Subcutaneous abdominal adipose tissue (tissue), 5 donors: Measurements from ENCODE around the gene PLXDC2.

Source experiments
- H3K27ac ChIP-seq: one replicate; pipeline ENCODE4 v1.7.0; 2013; ENCODE audit warnings: low read depth, mild to moderate bottlenecking, inconsistent platforms, low read length, moderate library complexity
- H3K27me3 ChIP-seq, 5 donors: one replicate each; pipeline ENCODE4 v1.7.0; 2013; ENCODE audit warnings: low read length in 5 of 5, inconsistent platforms in 1 of 5; ENCODE audit not compliant: control insufficient read depth in 5 of 5, insufficient read depth in 4 of 5
- H3K36me3 ChIP-seq, 5 donors: one replicate each; pipeline ENCODE4 v1.7.0; 2013; ENCODE audit warnings: low read length in 5 of 5; ENCODE audit not compliant: control insufficient read depth in 5 of 5, insufficient read depth in 5 of 5
- H3K4me1 ChIP-seq, 5 donors: one replicate each; pipeline ENCODE4 v1.7.0; 2013; ENCODE audit warnings: low read length in 5 of 5, mild to moderate bottlenecking in 3 of 5, moderate library complexity in 1 of 5; ENCODE audit not compliant: control insufficient read depth in 5 of 5, insufficient read depth in 5 of 5
- H3K4me3 ChIP-seq, 5 donors: one replicate each; pipeline ENCODE4 v1.7.0; 2013; ENCODE audit warnings: low read length in 5 of 5, low read depth in 1 of 5
- H3K9ac ChIP-seq, 5 donors: one replicate each; pipeline ENCODE4 v1.7.0; 2013; ENCODE audit warnings: low read length in 5 of 5, mild to moderate bottlenecking in 4 of 5, moderate library complexity in 3 of 5
- H3K9me3 ChIP-seq, 5 donors: one replicate each; pipeline ENCODE4 v1.7.0; 2013; ENCODE audit warnings: low read length in 5 of 5; ENCODE audit not compliant: control insufficient read depth in 5 of 5
- donor health status: healthy.
- donor health status: healthy.
- donor health status: healthy.
- donor health status: healthy.
- donor health status: healthy.

Gene PLXDC2

DNA sequence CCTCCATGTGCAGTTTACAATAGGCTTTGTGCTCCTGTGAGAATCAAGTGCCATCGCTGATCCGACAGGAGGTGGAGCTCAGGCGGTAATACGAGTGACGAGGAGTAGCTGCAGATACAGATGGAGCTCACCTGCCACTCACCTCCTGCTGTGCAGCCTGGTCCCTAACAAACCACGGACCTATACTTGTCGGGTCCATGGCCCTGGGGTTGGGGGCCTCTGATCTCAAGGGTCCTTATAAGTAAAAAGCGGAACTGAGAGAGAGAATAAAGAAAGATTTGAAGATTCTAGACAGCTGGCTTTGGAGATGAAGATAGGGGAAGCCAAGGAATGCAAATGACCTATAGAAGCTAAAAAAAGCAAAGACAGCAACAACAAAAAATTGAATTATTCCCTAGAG, 130.6 kb downstream of the PLXDC2 start:
- no peaks in the 10 kb centered on the region for H3K9me3 ChIP-seq
- peak overlapping the region; percentile 39 for H3K27ac ChIP-seq

DNA sequence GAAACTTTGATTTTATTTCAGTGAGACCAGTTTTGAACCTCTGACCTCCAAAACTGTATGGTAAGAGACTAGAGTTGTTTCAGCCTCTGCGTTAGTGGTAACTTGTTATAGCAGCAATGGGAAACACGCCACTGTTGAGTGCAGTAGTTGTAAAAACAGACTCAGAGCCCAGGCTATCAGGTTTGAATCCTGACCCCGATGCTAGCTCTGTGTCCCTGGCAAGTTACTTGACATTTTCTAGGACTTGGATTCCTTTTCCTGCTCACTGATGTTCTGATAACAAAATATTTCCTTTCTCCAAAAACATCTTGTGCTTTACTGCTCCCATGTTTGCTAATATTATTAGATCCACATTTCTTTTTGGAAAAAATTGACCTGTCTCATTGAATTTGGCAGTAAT, 131.0 kb downstream of the PLXDC2 start:
- no peaks in the 10 kb centered on the region for H3K27me3 ChIP-seq
- no peaks in the 10 kb centered on the region for H3K9me3 ChIP-seq
- H3K4me1 ChIP-seq: peaks cover 6 to 40% (median 28%) of the 10 kb centered on the region in 5 donors
- no peaks in the 10 kb centered on the region for H3K36me3 ChIP-seq
- H3K27ac ChIP-seq: peak overlapping the region; percentile 39
- H3K9ac ChIP-seq: no peak overlapping the region
- no peak overlapping the region for H3K4me3 ChIP-seq

More for the DNA sequence above, 130.6 kb downstream of the PLXDC2 start:
- Histone ChIP-seq H3K4me1 (peaks cover 6 to 37% (median 28%) of the 10 kb centered on the region in 5 donors), H3K27me3 (no peaks in the 10 kb centered on the region), H3K9ac (no peak overlapping the region), H3K4me3 (no peak overlapping the region), H3K36me3 (no peaks in the 10 kb centered on the region)

DNA sequence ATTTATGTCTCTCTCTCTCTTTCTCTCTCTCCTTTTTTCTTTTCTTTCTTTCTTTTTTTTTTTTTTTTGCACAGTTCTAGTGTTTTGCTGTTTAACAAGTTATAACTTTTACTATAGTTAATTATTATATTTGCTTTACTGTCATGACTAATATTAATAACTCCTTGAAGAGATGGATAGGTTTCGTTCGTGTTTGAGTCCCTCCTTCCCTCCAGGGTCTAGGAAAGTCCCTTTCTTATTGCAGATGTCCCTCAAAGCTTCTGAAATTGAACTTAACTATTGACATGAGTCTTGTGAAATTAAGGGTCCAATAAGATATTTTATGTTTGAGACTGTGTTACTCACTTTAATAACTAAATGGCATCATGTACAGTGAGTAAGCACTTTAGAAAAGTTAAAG, 131.4 kb downstream of the PLXDC2 start:
- H3K27me3 ChIP-seq: no peaks in the 10 kb centered on the region
- H3K27ac ChIP-seq: peak overlapping the region; percentile 39
- H3K4me3 ChIP-seq: no peak overlapping the region
- H3K9me3 ChIP-seq: no peaks in the 10 kb centered on the region
- H3K36me3 ChIP-seq: no peaks in the 10 kb centered on the region
- peaks cover 6 to 43% (median 28%) of the 10 kb centered on the region in 5 donors for H3K4me1 ChIP-seq
- H3K9ac ChIP-seq: no peak overlapping the region

DNA sequence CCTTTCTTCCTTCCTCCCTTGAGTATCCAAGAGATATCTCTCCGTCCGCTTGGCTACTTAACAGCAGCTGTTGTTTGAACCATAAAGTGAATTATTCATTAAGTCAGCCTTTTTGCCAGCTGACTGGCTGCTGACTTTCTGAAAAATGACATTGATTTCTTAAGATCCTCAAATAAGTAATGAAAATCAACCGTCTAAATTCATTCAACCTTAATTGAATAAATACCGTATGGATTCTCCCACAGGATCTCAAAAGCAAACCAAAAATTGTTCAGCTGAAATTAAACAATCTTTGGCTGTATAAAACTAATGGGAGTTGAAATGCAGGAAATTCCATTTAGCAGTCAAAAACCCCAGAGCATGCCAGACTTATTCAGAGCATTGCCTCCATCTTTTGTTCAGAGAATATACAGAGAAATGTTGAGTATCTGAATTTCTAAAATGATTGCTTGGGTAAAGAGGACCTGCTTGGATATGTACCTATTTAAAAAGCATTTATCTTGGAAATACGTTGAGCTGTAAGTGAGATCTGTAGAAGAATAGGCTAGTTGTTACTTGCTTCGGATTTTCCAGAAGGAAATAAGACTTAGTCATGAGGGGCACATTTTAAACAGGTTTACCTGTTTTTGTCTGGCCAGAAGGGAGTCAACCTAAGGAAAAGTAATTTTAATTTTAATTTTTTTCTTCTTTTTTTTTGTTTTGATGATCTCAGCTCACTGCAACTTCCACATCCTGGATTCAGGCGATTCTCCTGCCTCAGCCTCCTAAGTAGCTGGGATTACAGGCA, 136.2 kb downstream of the PLXDC2 start:
- Histone ChIP-seq H3K27ac (no peak overlapping the region), H3K9ac (no peak overlapping the region), H3K4me1 (peaks cover 0 to 24% (median 1%) of the 10 kb centered on the region in 5 donors), H3K9me3 (no peaks in the 10 kb centered on the region), H3K27me3 (no peaks in the 10 kb centered on the region), H3K4me3 (no peak overlapping the region), H3K36me3 (no peaks in the 10 kb centered on the region)

DNA sequence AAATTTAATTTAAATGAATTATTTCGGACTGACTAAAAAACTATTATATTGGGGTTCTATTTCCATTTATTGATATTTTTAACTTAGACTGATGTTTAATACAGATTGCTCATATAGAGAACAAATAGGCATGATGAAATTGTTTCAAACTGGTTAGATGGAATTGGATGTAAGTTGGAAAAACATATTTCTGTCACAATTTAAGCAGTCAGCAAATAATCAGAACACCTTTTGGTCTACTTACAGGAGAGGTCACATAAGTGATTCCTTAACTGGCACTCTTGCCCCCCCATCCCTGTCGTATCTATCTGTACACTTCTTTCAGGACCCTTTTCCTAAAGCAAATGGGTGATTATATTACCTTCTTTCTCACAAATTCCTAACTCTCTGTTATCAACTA, 138.4 kb downstream of the PLXDC2 start:
- Histone ChIP-seq H3K9ac (no peak overlapping the region), H3K27ac (no peak overlapping the region), H3K9me3 (no peaks in the 10 kb centered on the region), H3K4me1 (peaks cover 0 to 13% (median 0%) of the 10 kb centered on the region in 5 donors), H3K4me3 (no peak overlapping the region), H3K36me3 (no peaks in the 10 kb centered on the region), H3K27me3 (no peaks in the 10 kb centered on the region)

DNA sequence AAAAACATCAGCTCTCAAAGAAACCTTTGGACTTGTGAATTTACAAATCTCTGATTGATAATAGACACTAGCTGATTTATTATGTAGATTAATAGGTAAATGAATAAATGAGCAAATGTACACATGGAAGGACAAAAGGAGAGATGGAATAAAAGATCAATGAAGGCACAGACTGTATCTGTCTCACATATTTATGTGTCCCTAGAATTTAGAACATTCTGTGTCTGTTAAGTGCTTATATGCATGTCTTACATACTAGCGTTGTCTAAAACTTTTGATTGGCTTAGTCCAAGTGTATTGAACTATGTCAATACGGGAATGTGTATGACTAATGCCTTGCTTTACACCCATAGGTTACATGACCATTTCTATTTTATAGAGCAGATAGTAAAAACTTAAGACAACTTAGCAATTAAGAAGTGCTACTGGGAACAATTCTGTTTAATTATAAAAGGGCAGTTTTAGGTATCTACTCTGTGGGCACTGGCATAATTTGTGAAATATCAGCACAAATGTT, 140.3 kb downstream of the PLXDC2 start:
- Histone ChIP-seq H3K4me3 (no peak overlapping the region), H3K4me1 (peaks cover 0 to 19% (median 0%) of the 10 kb centered on the region in 5 donors), H3K27ac (no peak overlapping the region), H3K27me3 (no peaks in the 10 kb centered on the region), H3K9me3 (no peaks in the 10 kb centered on the region), H3K9ac (no peak overlapping the region), H3K36me3 (no peaks in the 10 kb centered on the region)

DNA sequence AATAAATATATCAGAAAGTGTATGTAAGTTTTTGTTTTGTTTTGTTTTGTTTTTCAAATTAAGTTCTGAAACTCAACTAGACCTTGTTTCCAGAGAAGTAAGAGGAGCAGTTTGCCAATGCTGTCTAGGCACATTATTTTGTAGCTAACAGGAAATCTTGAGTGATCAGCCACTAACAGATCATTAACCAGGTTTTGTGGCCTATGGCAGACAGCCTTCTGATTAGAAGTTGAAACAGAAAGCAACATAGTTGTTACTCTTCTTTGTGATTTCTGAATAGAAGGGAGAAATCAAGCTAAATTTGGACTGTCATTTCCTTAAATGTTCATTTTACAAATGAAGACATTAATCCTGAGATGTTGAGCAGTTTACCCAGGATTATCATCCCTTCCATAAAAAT, 142.6 kb downstream of the PLXDC2 start:
- H3K4me1 ChIP-seq: peaks cover 0 to 9% (median 0%) of the 10 kb centered on the region in 5 donors
- no peaks in the 10 kb centered on the region for H3K36me3 ChIP-seq
- H3K27me3 ChIP-seq: no peaks in the 10 kb centered on the region
- no peak overlapping the region for H3K27ac ChIP-seq
- H3K9me3 ChIP-seq: no peaks in the 10 kb centered on the region
- no peak overlapping the region for H3K9ac ChIP-seq
- no peak overlapping the region for H3K4me3 ChIP-seq

DNA sequence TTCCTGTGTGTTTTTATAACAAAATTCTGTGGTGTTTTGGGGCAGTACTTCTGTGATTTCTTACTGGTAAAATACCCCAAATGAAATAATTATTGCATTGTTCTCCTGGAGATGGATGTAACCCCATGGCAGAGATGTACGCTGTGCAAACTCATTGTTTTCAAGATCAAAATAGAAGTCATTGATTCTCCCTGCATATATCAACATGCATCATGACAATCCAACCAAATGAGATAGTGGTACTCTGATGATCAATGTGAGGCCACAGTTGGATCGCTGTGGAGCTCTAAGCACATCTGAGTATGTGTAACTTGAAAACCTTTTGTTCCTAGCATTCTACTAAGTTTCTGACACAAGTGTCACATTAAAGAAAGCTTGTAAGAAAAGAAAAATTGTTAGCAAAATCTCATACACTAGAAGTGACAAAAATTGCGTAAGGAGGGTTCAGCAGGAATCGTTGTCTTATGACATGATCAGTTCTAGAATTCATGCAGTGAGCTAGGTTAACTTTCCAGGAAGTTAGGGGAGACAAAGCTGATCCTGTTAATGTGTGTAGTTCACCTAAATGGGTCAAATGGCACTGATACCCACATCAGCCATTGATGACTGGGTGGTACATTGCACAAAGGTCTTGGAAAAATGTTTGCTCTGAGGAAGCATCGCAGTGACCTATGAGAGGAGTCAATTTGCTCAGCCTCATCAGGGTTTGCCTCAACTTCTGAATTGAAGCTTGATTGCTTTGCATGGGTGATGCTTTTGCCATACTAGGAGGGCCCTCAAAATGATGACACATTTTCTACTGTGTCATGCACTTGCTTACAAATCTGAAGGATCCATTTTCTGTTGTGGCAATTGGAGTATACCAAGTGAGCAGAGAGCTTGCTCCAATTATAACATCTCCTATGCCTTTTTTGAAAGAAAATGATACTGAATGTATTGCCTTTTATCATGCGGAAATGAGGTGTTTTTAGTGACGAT, 145.1 kb downstream of the PLXDC2 start:
- Histone ChIP-seq H3K9me3 (no peaks in the 10 kb centered on the region), H3K36me3 (no peaks in the 10 kb centered on the region), H3K4me3 (no peak overlapping the region), H3K9ac (no peak overlapping the region), H3K4me1 (peaks cover 0 to 11% (median 0%) of the 10 kb centered on the region in 5 donors), H3K27ac (no peak overlapping the region), H3K27me3 (no peaks in the 10 kb centered on the region)

DNA sequence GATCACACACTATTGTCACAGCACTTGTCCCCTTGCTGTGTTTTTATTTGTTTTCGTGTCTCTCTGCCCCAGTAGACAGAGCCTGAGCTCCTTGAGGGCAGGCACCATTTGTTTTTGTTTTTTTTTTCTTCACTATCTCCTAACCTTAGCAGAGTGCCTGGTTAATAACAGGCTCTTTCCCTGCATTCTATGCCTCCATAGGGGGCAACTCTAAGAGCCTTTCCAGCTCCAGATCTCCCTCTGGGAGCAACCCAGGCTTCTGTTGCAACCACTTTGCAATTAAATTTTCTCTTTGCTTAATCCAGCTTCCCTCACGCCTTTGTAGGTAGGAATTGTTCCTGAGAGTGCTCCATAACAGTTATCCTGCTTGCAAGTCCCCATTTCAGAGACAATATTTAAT, 148.4 kb downstream of the PLXDC2 start:
- no peaks in the 10 kb centered on the region for H3K36me3 ChIP-seq
- H3K27ac ChIP-seq: no peak overlapping the region
- no peaks in the 10 kb centered on the region for H3K9me3 ChIP-seq
- H3K9ac ChIP-seq: no peak overlapping the region
- H3K4me1 ChIP-seq: peaks cover 0 to 11% (median 0%) of the 10 kb centered on the region in 5 donors
- no peaks in the 10 kb centered on the region for H3K27me3 ChIP-seq
- H3K4me3 ChIP-seq: no peak overlapping the region

DNA sequence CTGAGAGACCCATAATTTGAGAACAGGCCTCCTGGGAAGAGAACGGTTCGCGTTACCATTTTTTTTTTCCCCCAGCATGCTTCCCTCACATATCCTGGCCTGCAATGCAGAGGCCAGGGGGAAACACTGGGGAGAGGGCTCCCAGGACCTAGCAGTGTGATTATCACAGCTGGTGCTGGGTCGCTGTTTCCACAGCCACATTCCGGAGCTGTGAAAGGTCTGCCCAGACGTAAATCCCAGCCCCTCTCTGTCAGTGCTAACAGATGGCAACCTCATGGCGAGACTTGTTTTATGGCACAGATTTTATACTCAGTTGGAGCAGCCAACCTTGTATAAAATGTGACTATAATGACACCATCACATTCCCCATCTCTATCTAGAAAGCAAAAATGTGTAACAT, 150.5 kb downstream of the PLXDC2 start:
- H3K4me1 ChIP-seq: peaks cover 0 to 11% (median 7%) of the 10 kb centered on the region in 5 donors
- H3K4me3 ChIP-seq: no peak overlapping the region
- H3K9me3 ChIP-seq: no peaks in the 10 kb centered on the region
- no peak overlapping the region for H3K27ac ChIP-seq
- no peak overlapping the region for H3K9ac ChIP-seq
- no peaks in the 10 kb centered on the region for H3K27me3 ChIP-seq
- H3K36me3 ChIP-seq: no peaks in the 10 kb centered on the region
